A673 (cell line): Measurements from ENCODE around the gene CCDC15. TPM values are rescaled to one million over a fixed set of nuclear protein-coding genes. Genes with fewer than 3 reads are reported as not detected.

Source experiments
- BruUV-seq: library from RNA; stranded (reverse); fragments of 400-500 nt; replicated peaks from 2 replicates; lab custom pipeline; 2021; lab: Mats Ljungman, UMichigan
- CTCF ChIA-PET: fragments of 300-600 bp; sonication (Branson Sonifier 250); formaldehyde crosslinking; loops from one replicate; lab custom pipeline; 2022; ENCODE audit warnings: antibody characterized with exemption; lab: Charles Lee
- POLR2A ChIA-PET: fragments of 300-600 bp; sonication (Branson Sonifier 250); formaldehyde crosslinking; loops from one replicate; lab custom pipeline; 2022; ENCODE audit warnings: antibody characterized with exemption; ENCODE audit not compliant: low non-redundant PET; lab: Charles Lee
- DNase-seq: peaks from one replicate; pipeline ENCODE4 v3.0.0-alpha.2; 2015; ENCODE audit warnings: low spot score
- H3K27ac ChIP-seq: fragments of 200-600 bp; sonication (generic); 2 replicates; pipeline ENCODE4 v1.5.1; 2016; ENCODE audit warnings: mixed run types, low read depth, mild to moderate bottlenecking, mixed read lengths, antibody characterized with exemption, low read length; ENCODE audit not compliant: poor library complexity, severe bottlenecking
- H3K27me3 ChIP-seq: fragments of 200-600 bp; sonication (generic); replicated peaks from 2 replicates; pipeline ENCODE4 v1.6.1; 2017; ENCODE audit warnings: mixed run types, low read depth, mild to moderate bottlenecking, mixed read lengths, antibody characterized with exemption, low read length; ENCODE audit not compliant: insufficient read depth, poor library complexity
- H3K36me3 ChIP-seq: fragments of 200-600 bp; sonication (generic); 2 replicates; pipeline ENCODE4 v1.6.1; 2016; ENCODE audit warnings: mixed run types, mild to moderate bottlenecking, mixed read lengths, antibody characterized with exemption, low read length; ENCODE audit not compliant: insufficient read depth, poor library complexity, severe bottlenecking
- H3K4me1 ChIP-seq: fragments of 200-600 bp; sonication (generic); 2 replicates; pipeline ENCODE4 v1.6.1; 2017; ENCODE audit warnings: mixed run types, mild to moderate bottlenecking, mixed read lengths, antibody characterized with exemption, low read length; ENCODE audit not compliant: insufficient read depth, poor library complexity, severe bottlenecking
- H3K4me3 ChIP-seq: fragments of 200-600 bp; sonication (generic); 2 replicates; pipeline ENCODE4 v1.5.1; 2016; ENCODE audit warnings: low read depth, mixed run types, mild to moderate bottlenecking, mixed read lengths, low read length; ENCODE audit not compliant: poor library complexity, severe bottlenecking
- H3K9me3 ChIP-seq: fragments of 200-600 bp; sonication (generic); 2 replicates; pipeline ENCODE4 v1.6.1; 2016; ENCODE audit warnings: mixed run types, low read depth, mild to moderate bottlenecking, mixed read lengths, antibody characterized with exemption, low read length; ENCODE audit not compliant: poor library complexity, severe bottlenecking
- EZH2 ChIP-seq: fragments of 200-600 bp; sonication (generic); IDR thresholded peaks from 2 replicates; pipeline ENCODE4 v1.6.1; 2017; ENCODE audit warnings: borderline replicate concordance, low read depth, mild to moderate bottlenecking, mixed read lengths, antibody characterized with exemption, low read length; ENCODE audit not compliant: poor library complexity, severe bottlenecking
- intact Hi-C: fragments of 100-400 bp; cut with micrococcal nuclease; formaldehyde crosslinking; loops from one replicate; pipeline ENCODE4 v1.10.0; 2022; ENCODE audit not compliant: unreplicated experiment
- total RNA-seq: library from RNA; stranded (reverse); gene quantifications from 2 replicates; pipeline ENCODE4 v1.2.3, GENCODE V29; 2021
- TF ChIP-seq, protein P1 (sequence below): fragments of 300-800, 200-600 bp; sonication (generic); conservative IDR thresholded peaks from 2 replicates; pipeline ENCODE4 v1.5.1; 2017; ENCODE audit warnings: low read depth, mild to moderate bottlenecking, antibody characterized with exemption, low read length, moderate library complexity, mixed read lengths

CCDC15 gene
- total RNA-seq, 1 experiment from 2014 or later, result 5.4 TPM

GRCh38 chr11:125069008-125069407 is 115.0 kb downstream of the CCDC15 start:
- Histone ChIP-seq H3K27ac (no peak overlapping the region), H3K9me3 (no peaks in the 10 kb centered on the region), H3K4me3 (no peak overlapping the region), H3K4me1 (no peaks in the 10 kb centered on the region), H3K36me3 (no peaks in the 10 kb centered on the region), H3K27me3 (peaks cover 25% of the 10 kb centered on the region)
- no peak for DNase-seq
- intact Hi-C loops, result no loop called here
- ChIA-PET POLR2A (no interaction called here), CTCF (no interaction called here)
- no peak for TF ChIP-seq EZH2
- TF ChIP-seq, protein P1, sequence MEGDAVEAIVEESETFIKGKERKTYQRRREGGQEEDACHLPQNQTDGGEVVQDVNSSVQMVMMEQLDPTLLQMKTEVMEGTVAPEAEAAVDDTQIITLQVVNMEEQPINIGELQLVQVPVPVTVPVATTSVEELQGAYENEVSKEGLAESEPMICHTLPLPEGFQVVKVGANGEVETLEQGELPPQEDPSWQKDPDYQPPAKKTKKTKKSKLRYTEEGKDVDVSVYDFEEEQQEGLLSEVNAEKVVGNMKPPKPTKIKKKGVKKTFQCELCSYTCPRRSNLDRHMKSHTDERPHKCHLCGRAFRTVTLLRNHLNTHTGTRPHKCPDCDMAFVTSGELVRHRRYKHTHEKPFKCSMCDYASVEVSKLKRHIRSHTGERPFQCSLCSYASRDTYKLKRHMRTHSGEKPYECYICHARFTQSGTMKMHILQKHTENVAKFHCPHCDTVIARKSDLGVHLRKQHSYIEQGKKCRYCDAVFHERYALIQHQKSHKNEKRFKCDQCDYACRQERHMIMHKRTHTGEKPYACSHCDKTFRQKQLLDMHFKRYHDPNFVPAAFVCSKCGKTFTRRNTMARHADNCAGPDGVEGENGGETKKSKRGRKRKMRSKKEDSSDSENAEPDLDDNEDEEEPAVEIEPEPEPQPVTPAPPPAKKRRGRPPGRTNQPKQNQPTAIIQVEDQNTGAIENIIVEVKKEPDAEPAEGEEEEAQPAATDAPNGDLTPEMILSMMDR, result no peak
- no TSS peak for BruUV-seq

GRCh38 chr11:125069796-125070195 is 115.8 kb downstream of the CCDC15 start:
- Histone ChIP-seq H3K27me3 (peaks cover 17% of the 10 kb centered on the region), H3K4me3 (no peak overlapping the region), H3K9me3 (no peaks in the 10 kb centered on the region), H3K36me3 (no peaks in the 10 kb centered on the region), H3K27ac (no peak overlapping the region), H3K4me1 (no peaks in the 10 kb centered on the region)
- intact Hi-C loops, result no loop called here
- no TSS peak for BruUV-seq
- CTCF ChIA-PET, result no interaction called here
- no peak for DNase-seq
- POLR2A ChIA-PET, result no interaction called here
- TF ChIP-seq EZH2, result no peak
- TF ChIP-seq, protein P1, result no peak

DNA sequence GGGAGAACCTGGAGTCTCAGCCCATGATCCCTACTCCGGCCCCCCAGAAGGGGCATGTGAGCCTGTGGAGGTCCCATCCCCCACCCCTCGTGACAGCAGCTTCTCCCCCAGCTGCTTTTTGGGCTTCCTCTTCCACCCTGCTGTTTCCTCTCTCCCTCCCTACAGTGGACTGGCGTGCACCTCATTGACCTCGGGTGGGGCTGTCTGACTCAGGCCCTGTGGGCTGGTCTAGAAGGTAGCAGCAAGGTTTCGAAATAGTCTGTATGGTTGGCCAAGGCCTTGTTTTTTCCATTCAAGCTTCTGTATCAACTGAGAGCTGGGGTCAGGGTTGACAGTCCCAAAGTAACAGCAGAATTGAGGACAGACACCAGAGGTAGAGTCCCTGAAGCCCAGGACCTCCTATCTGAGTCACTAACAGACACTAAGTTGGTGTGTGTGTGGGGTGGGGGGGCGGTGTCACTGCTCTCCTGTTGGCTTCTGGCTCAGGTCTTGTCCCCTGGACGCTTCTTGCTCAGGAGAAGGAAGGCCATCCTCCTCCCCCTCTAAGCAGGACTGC is 116.8 kb downstream of the CCDC15 start:
- BruUV-seq, result no TSS peak
- no peaks in the 10 kb centered on the region for H3K9me3 ChIP-seq
- no peak for DNase-seq
- TF ChIP-seq, protein P1, result no peak
- TF ChIP-seq EZH2, result no peak
- H3K36me3 ChIP-seq, result no peaks in the 10 kb centered on the region
- POLR2A ChIA-PET, result no interaction called here
- H3K4me3 ChIP-seq, result no peak overlapping the region
- H3K27me3 ChIP-seq, result peaks cover 7% of the 10 kb centered on the region
- H3K27ac ChIP-seq, result no peak overlapping the region
- no peaks in the 10 kb centered on the region for H3K4me1 ChIP-seq
- CTCF ChIA-PET, result no interaction called here
- intact Hi-C loops, result no loop called here
